ENCODE results near the gene WNK2. TPM values are rescaled to one million over a fixed set of nuclear protein-coding genes. Genes with fewer than 3 reads are reported as not detected.

The WNK2 gene
- total RNA-seq, 2 donors from 2014 or later = not detected

DNA sequence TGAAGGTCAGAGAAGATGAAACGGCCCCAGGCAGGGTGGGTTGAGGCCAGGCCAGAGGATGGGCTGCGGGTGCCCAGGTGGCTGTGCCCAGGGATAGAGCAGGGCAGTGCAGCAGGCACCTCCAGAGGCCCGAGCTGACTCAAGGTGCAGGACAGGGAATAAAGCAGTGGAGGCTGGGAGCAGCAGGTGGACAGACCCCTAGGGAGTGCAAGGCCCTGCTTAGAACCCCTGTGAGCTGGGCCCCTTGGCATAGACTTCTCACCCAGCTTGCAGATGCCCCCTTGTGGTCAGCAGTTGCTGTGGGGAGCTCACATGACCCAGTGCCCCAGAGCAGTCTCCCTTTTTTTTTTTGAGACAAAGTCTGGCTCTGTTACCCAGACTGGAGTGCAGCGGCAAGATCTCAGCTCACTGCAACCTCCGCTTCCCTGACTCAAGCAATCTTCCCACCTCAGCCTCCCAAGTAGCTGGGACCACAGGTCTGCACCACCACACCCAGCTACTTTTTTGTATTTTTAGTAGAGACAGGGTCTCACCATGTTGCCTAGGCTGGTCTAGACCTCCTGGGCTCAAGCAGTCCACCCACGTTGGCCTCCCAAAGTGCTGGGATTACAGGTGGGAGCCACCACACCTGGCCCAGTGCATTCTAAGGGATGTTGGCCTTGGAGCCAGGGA is 118.8 kb downstream of the WNK2 start:
- Mint-ChIP-seq H3K9me3 (no peaks in the 10 kb centered on the region), H3K36me3 (no peaks in the 10 kb centered on the region), H3K27me3 (peaks cover 28 to 41% of the 10 kb centered on the region in 2 donors), H3K4me3 (no peak overlapping the region), H3K4me1 (ENCODE audit: low read depth in 2 of 2) (peaks cover 0 to 5% of the 10 kb centered on the region in 2 donors), H3K27ac (peak overlapping the region in 1 of 2 donors; percentile 12)
- DNase-seq (ENCODE audit: low spot score) = peak; percentile 61
- ATAC-seq = peak; percentile 34 to 48

DNA sequence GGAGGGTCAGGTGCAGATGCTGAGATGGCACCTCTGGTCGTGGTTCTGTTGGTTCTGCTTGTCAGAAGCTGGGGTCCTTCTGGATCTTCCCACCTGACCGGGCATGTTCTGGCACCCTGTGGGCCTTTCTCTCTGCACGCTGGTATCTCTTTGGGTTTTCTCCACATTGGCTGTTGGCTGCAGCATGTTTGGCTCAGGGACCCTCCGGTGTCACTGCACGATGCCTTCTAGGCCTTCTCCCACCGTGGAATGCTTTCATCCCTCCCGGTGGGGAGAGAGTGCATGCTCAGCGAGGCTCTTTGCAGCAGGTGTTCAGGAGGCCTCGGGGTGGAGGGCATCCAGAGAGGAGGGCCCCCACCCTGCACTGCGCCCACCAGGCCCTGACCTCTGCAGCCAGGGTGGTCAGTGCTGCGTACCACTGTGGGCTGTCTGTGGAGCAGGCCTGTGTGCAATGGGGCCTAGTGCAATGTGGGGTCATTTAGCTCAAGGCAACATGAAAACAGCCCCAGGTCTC is 119.4 kb downstream of the WNK2 start:
- no peak for ATAC-seq
- Mint-ChIP-seq H3K36me3 (no peaks in the 10 kb centered on the region), H3K27ac (no peak overlapping the region), H3K9me3 (no peaks in the 10 kb centered on the region), H3K4me1 (ENCODE audit: low read depth in 2 of 2) (peaks cover 0 to 5% of the 10 kb centered on the region in 2 donors), H3K27me3 (peaks cover 28 to 38% of the 10 kb centered on the region in 2 donors), H3K4me3 (no peak overlapping the region)
- DNase-seq (ENCODE audit: low spot score) = peak; percentile 61

DNA sequence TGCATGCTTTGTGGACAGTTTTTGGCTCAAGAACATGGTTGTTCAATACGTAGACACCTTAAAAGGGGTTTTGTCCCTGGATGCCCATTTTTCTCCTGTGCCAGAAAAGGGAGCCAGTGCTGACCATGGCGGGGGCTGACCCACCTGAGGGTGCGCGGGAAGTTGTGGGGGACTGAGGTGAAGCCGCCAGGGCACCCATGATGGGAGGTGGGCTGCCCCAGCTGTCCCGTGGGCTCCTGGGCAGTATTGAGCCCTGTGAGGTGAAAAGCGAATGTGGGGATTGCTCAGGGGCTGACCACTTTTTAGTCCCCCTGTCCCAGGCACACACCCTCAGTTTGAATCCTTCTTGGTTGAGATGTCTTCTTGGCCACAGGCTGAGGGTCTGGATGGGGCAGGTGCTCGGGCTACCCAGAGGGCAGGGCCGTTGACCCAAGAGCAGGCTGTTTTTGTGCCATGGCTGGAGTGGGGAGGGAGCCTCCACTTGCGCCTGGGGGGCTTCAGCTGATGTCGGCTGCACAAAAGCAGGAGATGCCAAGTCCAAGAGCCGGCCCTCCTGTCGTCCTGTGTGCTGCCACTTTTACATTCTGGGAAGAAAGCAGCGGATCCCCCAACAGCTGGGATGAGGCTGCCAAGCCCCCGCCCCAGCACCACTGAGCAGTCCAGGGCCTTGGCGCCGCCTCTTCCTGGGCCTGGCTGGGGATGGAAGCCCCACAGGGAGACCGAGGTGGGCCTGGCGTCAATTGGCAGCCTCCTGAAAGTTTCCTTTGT is 120.1 kb downstream of the WNK2 start:
- DNase-seq (ENCODE audit: low spot score) = no peak
- H3K4me3 Mint-ChIP-seq = no peak overlapping the region

DNA sequence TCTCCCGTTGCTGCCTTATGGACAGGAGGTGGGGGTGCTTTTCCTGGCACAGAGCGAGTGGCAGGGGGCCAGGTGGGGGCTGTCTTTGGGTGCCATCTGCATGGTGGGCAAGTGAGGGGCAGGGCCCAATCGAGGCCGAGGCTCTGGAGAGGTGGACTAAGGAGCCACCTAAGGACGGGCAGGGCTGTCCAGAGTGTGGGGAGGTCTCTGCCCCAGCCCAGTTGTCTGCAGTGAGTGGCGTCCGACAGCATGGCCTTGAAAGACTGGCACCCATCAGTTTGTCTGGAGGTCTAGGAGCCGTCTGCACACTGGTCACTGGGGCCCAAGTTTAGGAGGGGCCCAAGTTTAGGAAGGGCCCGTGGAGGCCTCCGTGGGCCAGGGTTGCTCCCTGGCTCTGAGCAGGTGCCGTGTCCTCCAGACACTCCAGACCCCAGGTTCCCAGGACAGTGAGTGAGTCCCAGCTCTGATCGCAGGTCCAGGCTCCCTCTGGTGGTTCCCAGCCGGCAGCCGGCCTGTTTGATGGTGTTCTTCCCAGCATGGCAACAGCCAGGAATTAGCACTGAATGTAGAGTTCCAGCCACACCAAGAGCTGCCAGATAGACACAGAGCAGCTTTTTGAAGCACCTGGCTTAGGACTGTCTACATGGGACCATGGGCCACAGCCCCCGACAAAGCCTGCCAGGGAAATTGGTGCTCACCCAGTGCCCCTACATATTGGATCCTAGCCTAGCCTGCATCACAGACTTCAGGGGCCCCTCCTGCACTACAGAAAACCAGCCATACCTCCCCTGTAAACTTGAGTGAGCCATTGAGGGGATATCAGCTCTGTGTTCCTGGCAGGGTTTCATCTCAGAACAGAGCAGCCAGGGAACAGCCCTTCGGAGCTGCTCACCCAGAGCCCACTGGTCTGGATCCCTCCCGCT is 120.9 kb downstream of the WNK2 start:
- peaks cover 37 to 41% of the 10 kb centered on the region in 2 donors for H3K27me3 Mint-ChIP-seq
- peaks cover 0 to 5% of the 10 kb centered on the region in 2 donors for H3K4me1 Mint-ChIP-seq (ENCODE audit: low read depth in 2 of 2)
- H3K4me3 Mint-ChIP-seq = no peak overlapping the region
- DNase-seq (ENCODE audit: low spot score) (no peak), ATAC-seq (peak in 1 of 2 donors; percentile 44)
- H3K27ac Mint-ChIP-seq = no peak overlapping the region
- H3K36me3 Mint-ChIP-seq = no peaks in the 10 kb centered on the region
- H3K9me3 Mint-ChIP-seq = no peaks in the 10 kb centered on the region

More for the DNA sequence above, 120.1 kb downstream of the WNK2 start:
- no peaks in the 10 kb centered on the region for H3K36me3 Mint-ChIP-seq
- H3K27ac Mint-ChIP-seq = no peak overlapping the region
- peaks cover 31 to 39% of the 10 kb centered on the region in 2 donors for H3K27me3 Mint-ChIP-seq
- ATAC-seq = no peak
- H3K9me3 Mint-ChIP-seq = no peaks in the 10 kb centered on the region
- peaks cover 0 to 5% of the 10 kb centered on the region in 2 donors for H3K4me1 Mint-ChIP-seq (ENCODE audit: low read depth in 2 of 2)

DNA sequence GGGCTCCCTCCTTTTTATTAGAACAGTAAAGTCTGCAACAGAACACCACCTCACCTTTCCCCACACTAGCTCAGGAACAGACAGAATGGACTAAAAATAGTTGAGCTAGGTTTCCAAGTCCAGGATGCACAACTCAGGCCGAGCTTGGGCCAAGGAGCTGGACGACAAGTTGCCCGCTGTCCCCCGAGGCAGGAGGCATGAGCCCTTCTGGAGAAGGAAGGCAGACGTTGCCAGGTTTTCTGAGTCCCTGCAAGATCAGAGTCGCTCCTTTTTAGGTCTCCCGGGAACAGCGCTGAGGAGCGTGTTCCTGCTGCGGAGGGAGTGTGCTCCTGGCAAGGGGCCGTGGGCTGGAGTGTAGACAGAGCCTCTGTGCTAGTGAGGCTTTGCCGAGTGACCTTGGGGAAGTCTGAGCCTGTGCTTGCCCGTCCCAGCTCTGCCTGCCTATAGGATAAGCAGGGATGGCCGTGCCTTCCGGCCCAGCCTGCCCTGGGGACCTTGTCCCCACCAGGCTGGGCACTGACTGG is 121.6 kb downstream of the WNK2 start:
- ATAC-seq = no peak
- Mint-ChIP-seq H3K9me3 (no peaks in the 10 kb centered on the region), H3K4me1 (ENCODE audit: low read depth in 2 of 2) (peaks cover 0 to 5% of the 10 kb centered on the region in 2 donors), H3K27me3 (peaks cover 37 to 43% of the 10 kb centered on the region in 2 donors), H3K27ac (no peak overlapping the region), H3K36me3 (no peaks in the 10 kb centered on the region), H3K4me3 (no peak overlapping the region)
- no peak for DNase-seq (ENCODE audit: low spot score)

DNA sequence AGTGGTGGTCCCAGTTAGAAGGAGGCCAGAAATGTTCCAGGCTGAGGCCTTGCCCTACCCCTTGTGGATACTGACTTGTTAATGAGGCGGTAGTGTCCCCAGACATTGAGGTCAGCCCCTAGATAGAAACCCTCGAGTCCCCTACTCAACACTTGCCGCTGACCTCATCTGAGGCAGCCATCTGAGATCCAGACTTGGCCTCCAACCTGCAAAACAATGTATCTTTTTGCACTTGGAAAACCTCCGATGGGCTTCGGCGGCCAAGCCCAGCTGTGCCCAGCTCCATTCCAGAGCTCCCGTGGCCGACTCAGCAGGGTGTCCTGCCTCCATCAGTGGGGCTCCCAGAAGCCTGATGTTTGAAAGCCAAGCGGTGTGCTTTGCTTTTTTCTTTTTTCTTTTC is 122.1 kb downstream of the WNK2 start:
- H3K27me3 Mint-ChIP-seq = peaks cover 37 to 42% of the 10 kb centered on the region in 2 donors
- DNase-seq (ENCODE audit: low spot score) (no peak), ATAC-seq (no peak)
- H3K4me1 Mint-ChIP-seq (ENCODE audit: low read depth in 2 of 2) = peaks cover 0 to 5% of the 10 kb centered on the region in 2 donors
- no peak overlapping the region for H3K4me3 Mint-ChIP-seq
- no peaks in the 10 kb centered on the region for H3K36me3 Mint-ChIP-seq
- no peak overlapping the region for H3K27ac Mint-ChIP-seq
- no peaks in the 10 kb centered on the region for H3K9me3 Mint-ChIP-seq

DNA sequence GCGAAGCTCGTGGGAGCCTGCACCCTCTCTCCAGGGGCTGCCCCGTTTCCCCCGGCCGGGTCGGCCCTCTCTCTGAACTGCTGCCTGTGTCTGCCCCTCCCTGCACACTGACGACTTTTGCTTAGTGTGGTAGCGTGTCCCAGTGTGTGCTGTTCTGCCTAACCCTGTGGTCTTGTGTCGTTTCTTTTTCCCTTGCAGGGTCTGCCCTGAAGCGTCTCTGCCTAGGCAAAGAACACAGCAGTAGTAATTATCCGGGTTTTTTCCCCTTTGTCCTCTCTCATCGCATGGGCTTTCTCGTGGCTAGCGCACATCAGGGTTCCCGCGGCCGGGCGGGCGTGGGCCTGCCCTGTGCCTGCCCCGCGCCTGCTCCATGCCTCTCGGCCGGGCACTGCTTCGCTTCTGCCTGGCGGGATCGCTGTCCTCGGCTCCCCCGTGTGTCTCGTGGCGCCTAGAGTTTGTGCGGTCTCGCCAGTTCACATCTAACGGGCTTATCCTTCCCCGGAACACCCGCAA is 122.7 kb downstream of the WNK2 start:
- Mint-ChIP-seq H3K27ac (no peak overlapping the region), H3K4me3 (no peak overlapping the region), H3K4me1 (ENCODE audit: low read depth in 2 of 2) (peaks cover 0 to 5% of the 10 kb centered on the region in 2 donors), H3K36me3 (no peaks in the 10 kb centered on the region), H3K27me3 (peaks cover 42 to 45% of the 10 kb centered on the region in 2 donors), H3K9me3 (no peaks in the 10 kb centered on the region)
- no peak for DNase-seq (ENCODE audit: low spot score)
- no peak for ATAC-seq

DNA sequence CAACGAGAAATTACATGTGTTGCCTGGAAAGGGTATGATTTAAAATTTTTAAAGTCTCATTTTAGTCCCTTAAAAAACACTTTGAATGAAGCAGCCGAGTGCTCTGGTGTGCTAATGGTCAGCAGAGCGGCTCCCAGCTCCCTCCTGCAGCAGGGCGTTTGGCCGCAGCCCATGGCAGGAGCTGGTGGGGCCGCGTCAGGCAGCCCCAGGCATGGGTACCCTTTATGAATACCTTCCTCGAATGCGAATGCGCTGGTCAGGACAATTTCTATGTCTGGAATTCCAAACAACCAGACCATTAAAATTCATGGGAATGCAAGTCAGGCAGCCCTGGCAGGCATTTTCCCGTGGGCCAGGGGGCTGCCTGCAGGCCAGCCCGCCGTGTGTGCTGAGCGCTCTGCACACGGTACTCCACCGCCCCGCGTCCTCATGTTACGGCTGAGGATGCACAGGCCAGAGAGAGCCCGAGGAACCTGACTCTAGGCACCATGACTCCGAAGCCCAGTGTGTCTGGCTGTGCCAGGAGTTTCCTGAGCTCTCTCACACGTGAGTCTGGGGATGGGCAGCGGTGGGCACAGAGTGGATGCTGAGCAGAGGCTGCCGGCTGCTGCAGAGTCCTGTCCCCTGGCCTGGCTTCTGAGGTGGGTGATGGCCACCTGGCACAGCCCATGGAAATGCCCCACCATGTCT is 123.7 kb downstream of the WNK2 start:
- no peak overlapping the region for H3K27ac Mint-ChIP-seq
- ATAC-seq (no peak), DNase-seq (ENCODE audit: low spot score) (no peak)
- H3K4me3 Mint-ChIP-seq = no peak overlapping the region
- peaks cover 44 to 52% of the 10 kb centered on the region in 2 donors for H3K27me3 Mint-ChIP-seq
- H3K36me3 Mint-ChIP-seq = no peaks in the 10 kb centered on the region
- H3K4me1 Mint-ChIP-seq (ENCODE audit: low read depth in 2 of 2) = peaks cover 0 to 1% of the 10 kb centered on the region in 2 donors
- no peaks in the 10 kb centered on the region for H3K9me3 Mint-ChIP-seq

DNA sequence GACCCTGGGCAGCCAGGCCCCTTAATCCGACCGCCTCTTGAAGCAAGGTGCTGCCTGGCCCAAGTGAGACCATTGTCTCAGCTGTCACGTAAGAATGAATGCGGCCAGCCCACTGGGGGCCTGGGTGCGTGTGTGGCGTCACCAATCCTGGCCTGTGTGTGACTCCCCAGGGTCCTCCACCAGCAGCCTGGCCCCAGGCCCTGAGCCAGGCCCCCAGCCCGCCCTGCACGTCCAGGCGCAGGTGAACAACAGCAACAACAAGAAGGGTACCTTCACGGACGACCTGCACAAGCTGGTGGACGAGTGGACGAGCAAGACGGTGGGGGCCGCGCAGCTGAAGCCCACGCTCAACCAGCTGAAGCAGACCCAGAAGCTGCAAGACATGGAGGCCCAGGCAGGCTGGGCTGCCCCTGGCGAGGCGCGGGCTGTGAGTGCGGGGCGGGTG is 124.2 kb downstream of the WNK2 start:
- no peaks in the 10 kb centered on the region for H3K36me3 Mint-ChIP-seq
- no peak overlapping the region for H3K27ac Mint-ChIP-seq
- peaks cover 5% of the 10 kb centered on the region in 2 donors for H3K4me1 Mint-ChIP-seq (ENCODE audit: low read depth in 2 of 2)
- no peak for DNase-seq (ENCODE audit: low spot score)
- peaks cover 50 to 58% of the 10 kb centered on the region in 2 donors for H3K27me3 Mint-ChIP-seq
- H3K4me3 Mint-ChIP-seq = no peak overlapping the region
- H3K9me3 Mint-ChIP-seq = no peaks in the 10 kb centered on the region
- no peak for ATAC-seq

DNA sequence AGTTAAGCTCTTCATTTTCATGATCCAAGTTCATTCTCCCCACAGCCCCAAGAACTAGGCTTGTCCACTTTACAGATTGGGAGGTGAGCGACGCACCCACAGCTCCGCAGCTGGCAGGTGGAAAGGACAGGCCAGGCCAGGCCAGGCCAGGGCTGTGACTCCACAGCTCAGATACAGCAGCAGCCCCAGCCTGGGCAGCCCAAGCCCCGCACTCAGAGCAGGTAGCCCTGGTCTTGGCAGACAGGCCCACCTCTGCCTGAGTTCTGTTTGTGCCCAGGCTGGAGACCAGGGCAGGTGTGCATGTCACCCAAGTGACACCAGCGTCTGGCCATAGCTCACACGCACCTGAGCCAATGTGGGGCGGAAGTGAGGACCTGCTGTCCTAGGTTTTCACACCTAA is 124.7 kb downstream of the WNK2 start:
- Mint-ChIP-seq H3K36me3 (no peaks in the 10 kb centered on the region), H3K4me3 (no peak overlapping the region), H3K27ac (no peak overlapping the region), H3K9me3 (no peaks in the 10 kb centered on the region), H3K4me1 (ENCODE audit: low read depth in 2 of 2) (peaks cover 5% of the 10 kb centered on the region in 2 donors), H3K27me3 (peaks cover 52 to 63% of the 10 kb centered on the region in 2 donors)
- DNase-seq (ENCODE audit: low spot score) (no peak), ATAC-seq (peak in 1 of 2 donors; percentile 18)

DNA sequence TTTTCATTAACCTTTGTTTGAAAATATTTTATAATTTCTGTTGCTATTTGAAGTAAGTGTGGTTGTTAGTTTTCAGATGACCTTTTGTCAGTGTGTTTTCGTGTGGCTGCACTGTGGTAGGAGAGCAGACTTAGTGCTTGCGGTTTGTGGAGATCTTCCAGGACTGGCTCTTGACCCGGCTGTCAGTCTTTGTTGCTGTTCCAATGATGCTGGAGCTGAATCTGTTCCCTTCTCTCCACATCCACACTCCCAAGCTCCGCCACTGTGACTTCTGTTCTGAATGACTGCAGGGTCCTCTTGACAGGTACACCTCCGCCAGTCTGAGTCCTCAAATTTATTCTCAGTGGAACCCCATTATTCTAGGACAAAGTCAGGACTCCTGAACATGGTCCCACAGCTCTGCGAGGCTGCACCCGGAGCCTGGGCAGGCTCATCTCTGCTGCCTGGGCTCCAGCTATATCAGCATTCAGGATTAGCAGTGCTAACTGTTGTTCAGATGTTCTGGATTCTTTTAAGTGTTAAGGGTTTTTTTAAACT is 126.0 kb downstream of the WNK2 start:
- no peak overlapping the region for H3K27ac Mint-ChIP-seq
- DNase-seq (ENCODE audit: low spot score) (no peak), ATAC-seq (no peak)
- no peak overlapping the region for H3K4me3 Mint-ChIP-seq
- no peaks in the 10 kb centered on the region for H3K9me3 Mint-ChIP-seq
- no peaks in the 10 kb centered on the region for H3K36me3 Mint-ChIP-seq
- peaks cover 51 to 63% of the 10 kb centered on the region in 2 donors for H3K27me3 Mint-ChIP-seq
- peaks cover 7 to 10% of the 10 kb centered on the region in 2 donors for H3K4me1 Mint-ChIP-seq (ENCODE audit: low read depth in 2 of 2)

DNA sequence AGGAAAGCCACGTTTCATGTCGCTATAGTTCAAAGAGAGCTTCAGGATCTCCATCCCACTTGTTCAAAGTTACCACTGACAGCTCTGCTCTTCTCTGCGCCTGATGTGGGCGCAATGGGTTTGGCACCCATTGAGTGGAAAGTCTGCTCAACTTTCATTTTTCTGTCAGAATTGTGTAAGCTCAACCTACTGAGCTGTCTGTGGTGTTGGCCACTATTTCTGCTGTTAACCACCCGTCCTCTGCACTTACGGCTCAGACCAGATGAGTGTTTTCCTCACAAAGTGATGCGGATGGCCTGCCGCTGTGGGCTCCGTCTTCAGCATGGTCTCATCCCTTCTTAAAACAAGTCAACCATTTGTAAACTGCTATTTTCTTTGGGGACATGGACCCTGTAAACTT is 131.2 kb downstream of the WNK2 start:
- H3K27me3 Mint-ChIP-seq = peaks cover 47 to 54% of the 10 kb centered on the region in 2 donors
- H3K36me3 Mint-ChIP-seq = no peaks in the 10 kb centered on the region
- H3K27ac Mint-ChIP-seq = peak overlapping the region; percentile 15 to 39
- ATAC-seq (peak; percentile 89 to 96), DNase-seq (ENCODE audit: low spot score) (peak; percentile 72)
- H3K4me3 Mint-ChIP-seq = no peak overlapping the region
- no peaks in the 10 kb centered on the region for H3K9me3 Mint-ChIP-seq
- H3K4me1 Mint-ChIP-seq (ENCODE audit: low read depth in 2 of 2) = peaks cover 25 to 29% of the 10 kb centered on the region in 2 donors
